HepG2 (cell line): ENCODE data around the gene DGUOK. TPM values are rescaled to one million over a fixed set of nuclear protein-coding genes. Genes with fewer than 3 reads are reported as not detected.

Experiments used
- ARID5B ChIP-seq: IDR thresholded peaks from 2 replicates; pipeline ENCODE4 v1.4.0; 2020; ENCODE audit warnings: mild to moderate bottlenecking, missing genetic modification reagents
- ELF3 ChIP-seq: IDR thresholded peaks from 2 replicates; pipeline ENCODE4 v1.6.1; 2016; ENCODE audit warnings: missing genetic modification reagents, missing compliant biosample characterization
- ETV5 ChIP-seq: IDR thresholded peaks from 2 replicates; pipeline ENCODE4 v1.6.1; 2018; ENCODE audit warnings: missing biosample characterization, missing genetic modification reagents, inconsistent platforms, borderline replicate concordance
- FOXK1 ChIP-seq: sonication (generic); formaldehyde crosslinking; IDR thresholded peaks from 2 replicates; pipeline ENCODE4 v1.4.0; 2020; ENCODE audit warnings: low read depth, missing genetic modification reagents, borderline replicate concordance
- KDM2A ChIP-seq: sonication (generic); formaldehyde crosslinking; IDR thresholded peaks from 2 replicates; pipeline ENCODE4 v1.4.0; 2020; ENCODE audit warnings: low read depth, missing genetic modification reagents, borderline replicate concordance
- MED1 ChIP-seq: sonication (generic); formaldehyde crosslinking; IDR thresholded peaks from 2 replicates; pipeline ENCODE4 v1.4.0; 2020; ENCODE audit warnings: missing genetic modification reagents
- MIER3 ChIP-seq: IDR thresholded peaks from 2 replicates; pipeline ENCODE4 v1.6.1; 2016; ENCODE audit warnings: missing compliant biosample characterization, borderline replicate concordance
- NR2F2 ChIP-seq: IDR thresholded peaks from 2 replicates; pipeline ENCODE4 v1.6.1; 2012; ENCODE audit warnings: low read depth, inconsistent platforms, borderline replicate concordance
- RXRA ChIP-seq: sonication (generic); formaldehyde crosslinking; IDR thresholded peaks from 2 replicates; pipeline ENCODE4 v1.5.1; 2020; ENCODE audit warnings: missing genetic modification reagents
- SAP130 ChIP-seq: IDR thresholded peaks from 2 replicates; pipeline ENCODE4 v1.6.1; 2016; ENCODE audit warnings: low read depth
- TEAD3 ChIP-seq: optimal IDR thresholded peaks from 2 replicates; pipeline ENCODE3; 2016; ENCODE audit warnings: borderline replicate concordance
- THRA ChIP-seq: sonication (generic); formaldehyde crosslinking; IDR thresholded peaks from 2 replicates; pipeline ENCODE4 v1.4.0; 2020; ENCODE audit warnings: missing genetic modification reagents, borderline replicate concordance
- ZFP91 ChIP-seq: sonication (generic); formaldehyde crosslinking; IDR thresholded peaks from 2 replicates; pipeline ENCODE4 v1.9.0; 2022; ENCODE audit warnings: missing genetic modification reagents, mild to moderate bottlenecking, borderline replicate concordance
- ZNF263 ChIP-seq: sonication (generic); formaldehyde crosslinking; IDR thresholded peaks from 2 replicates; pipeline ENCODE4 v1.4.0; 2020; ENCODE audit warnings: missing genetic modification reagents
- ZNF331 ChIP-seq: sonication (generic); formaldehyde crosslinking; IDR thresholded peaks from 2 replicates; pipeline ENCODE4 v1.4.0; 2020; ENCODE audit warnings: missing genetic modification reagents
- ZNF687 ChIP-seq: sonication (generic); formaldehyde crosslinking; IDR thresholded peaks from 2 replicates; pipeline ENCODE4 v1.5.1; 2020; ENCODE audit warnings: mild to moderate bottlenecking, missing genetic modification reagents, moderate library complexity
- ZSCAN31 ChIP-seq: sonication (generic); formaldehyde crosslinking; IDR thresholded peaks from 2 replicates; pipeline ENCODE4 v1.5.0; 2020; ENCODE audit warnings: low read depth, mild to moderate bottlenecking, missing genetic modification reagents
- polyA plus RNA-seq, 8 experiments: library from polyadenylated mRNA; depleted of rRNA in 3 of 8; stranded (reverse) in 7 of 8; unstranded in 1 of 8; fragments of >200 nt; fragmentation: Illumina TruSeq in 4 of 8; extraction: Trizol in 4 of 8; gene quantifications; 2 replicates each; pipeline versions ENCODE4 v1.2.1 to v1.2.3, GENCODE V29; 2011 to 2016; ENCODE audit warnings: low read depth in 4 of 8, missing spikeins in 1 of 8, mixed read lengths in 1 of 8; ENCODE audit not compliant: insufficient read depth in 1 of 8
- total RNA-seq, 5 experiments: library from RNA; depleted of rRNA; stranded (reverse); fragments of >200 nt; fragmentation: Illumina TruSeq; extraction: Trizol; gene quantifications; 2 replicates each; pipeline ENCODE4 v1.2.3, GENCODE V29; 2016; ENCODE audit warnings: low read depth in 1 of 5

The DGUOK gene
- total and polyA plus RNA-seq, 2 of the 13 experiments (the other 11 are each of a cell fraction or from before 2014, with no cell fraction given), result 105 to 137 TPM

- peak; percentile 99 for TF ChIP-seq THRA
- no peak for TF ChIP-seq ZFP91 (CRISPR knock-in tag)
- TF ChIP-seq SAP130 (CRISPR knock-in tag), result peak; percentile 45
- TF ChIP-seq ZSCAN31 (CRISPR knock-in tag), result no peak
- peak; percentile 37; the same call in 1 of the 2 replicates for TF ChIP-seq ZNF331 (CRISPR knock-in tag)
- TF ChIP-seq ELF3 (CRISPR knock-in tag), result peak; percentile 48; the same call in 1 of the 2 replicates
- TF ChIP-seq ZNF687 (CRISPR knock-in tag), result peak; percentile 27; the same call in 1 of the 2 replicates
- no peak for TF ChIP-seq ZNF263
- TF ChIP-seq MED1, result peak; percentile 10; the same call in 1 of the 2 replicates
- peak; percentile 59; the same call in 1 of the 2 replicates for TF ChIP-seq ETV5 (CRISPR knock-in tag)
- 0 out of 2 replicates have a peak, but pooled peaks have one; percentile 22 for TF ChIP-seq NR2F2
- TF ChIP-seq KDM2A (CRISPR knock-in tag), result 0 out of 2 replicates have a peak, but pooled peaks have one; percentile 37
- TF ChIP-seq FOXK1 (CRISPR knock-in tag), result no peak
- TF ChIP-seq MIER3 (CRISPR knock-in tag), result peak; percentile 40; the same call in 1 of the 2 replicates
- TF ChIP-seq TEAD3, result peak; percentile 31
- peak; percentile 97 for TF ChIP-seq RXRA (CRISPR knock-in tag)
- TF ChIP-seq ARID5B (CRISPR knock-in tag), result peak; percentile 72
These were observed 44.3 kb downstream of the DGUOK start (continued) for GRCh38 chr2:73970850-73971471.
